GM20431 (cell line): ENCODE measurements around the gene ETDC.
"Not testable (repeated sequence)": the region's sequence is repeated elsewhere in the genome, so short reads cannot be mapped to it uniquely, and the experiment has no call there.

Experiments
- in situ Hi-C: fragments of 300-500 bp; cut with MseI, MboI; formaldehyde crosslinking; loops from one replicate; pipeline ENCODE4 v1.15.0; 2020; ENCODE audit warnings: low sequenced_read_pairs; ENCODE audit not compliant: unreplicated experiment

The ETDC gene

GRCh38 chrX:135309430-135309923 is at the start of gene ETDC:
Gene ETDC (plus strand): TSS chrX:135309480. CDS start chrX:135309480, 0 bp downstream.
- in situ Hi-C loops: no loop called here

- in situ Hi-C loops: not testable (repeated sequence)
Observed at GRCh38 chrX:135260976-135261375, 48.3 kb upstream of the ETDC start.

- in situ Hi-C loops: not testable (repeated sequence)
Observed at GRCh38 chrX:135263376-135263775, 45.9 kb upstream of the ETDC start.

GRCh38 chrX:135264206-135264605 is 45.1 kb upstream of the ETDC start:
- in situ Hi-C loops: no loop called here

GRCh38 chrX:135273162-135273561 is 36.1 kb upstream of the ETDC start:
- in situ Hi-C loops: no loop called here

- in situ Hi-C loops: no loop called here
Observed at GRCh38 chrX:135275973-135276372, 33.3 kb upstream of the ETDC start.

GRCh38 chrX:135287266-135287823 is 21.9 kb upstream of the ETDC start:
- in situ Hi-C loops: no loop called here

GRCh38 chrX:135295238-135295943 is 13.9 kb upstream of the ETDC start:
- in situ Hi-C loops: no loop called here

GRCh38 chrX:135295944-135296305 is 13.4 kb upstream of the ETDC start:
- in situ Hi-C loops: no loop called here

- in situ Hi-C loops: no loop called here
Observed at GRCh38 chrX:135302269-135302873, 6.9 kb upstream of the ETDC start.

GRCh38 chrX:135304741-135305140 is 4.5 kb upstream of the ETDC start:
- in situ Hi-C loops: no loop called here

- in situ Hi-C loops: no loop called here
Observed at GRCh38 chrX:135307171-135307570, 2.1 kb upstream of the ETDC start.

- in situ Hi-C loops: no loop called here
Observed at GRCh38 chrX:135308345-135308855, 880 bp upstream of the ETDC start.

GRCh38 chrX:135315864-135316263 is 6.6 kb downstream of the ETDC start:
- in situ Hi-C loops: no loop called here

GRCh38 chrX:135324463-135324862 is 15.2 kb downstream of the ETDC start:
- in situ Hi-C loops: no loop called here

- in situ Hi-C loops: not testable (repeated sequence)
Observed at GRCh38 chrX:135325036-135325818, 15.9 kb downstream of the ETDC start.

- in situ Hi-C loops: no loop called here
Observed at GRCh38 chrX:135327299-135327698, 18.0 kb downstream of the ETDC start.

- in situ Hi-C loops: no loop called here
Observed at GRCh38 chrX:135328421-135329005, 19.2 kb downstream of the ETDC start.

- in situ Hi-C loops: no loop called here
Observed at GRCh38 chrX:135330706-135331105, 21.4 kb downstream of the ETDC start.

GRCh38 chrX:135331525-135331924 is 22.2 kb downstream of the ETDC start:
- in situ Hi-C loops: no loop called here
